Measurements from ENCODE around the gene BICD1. TPM values are rescaled to one million over a fixed set of nuclear protein-coding genes. Genes with fewer than 3 reads are reported as not detected.
A peak's percentile ranks its signal among the peaks of the same experiment; 100 is the strongest.

Gene BICD1
- total and polyA plus RNA-seq, 8 donors: 13.6 to 21.2 (median 19.6) TPM

DNA sequence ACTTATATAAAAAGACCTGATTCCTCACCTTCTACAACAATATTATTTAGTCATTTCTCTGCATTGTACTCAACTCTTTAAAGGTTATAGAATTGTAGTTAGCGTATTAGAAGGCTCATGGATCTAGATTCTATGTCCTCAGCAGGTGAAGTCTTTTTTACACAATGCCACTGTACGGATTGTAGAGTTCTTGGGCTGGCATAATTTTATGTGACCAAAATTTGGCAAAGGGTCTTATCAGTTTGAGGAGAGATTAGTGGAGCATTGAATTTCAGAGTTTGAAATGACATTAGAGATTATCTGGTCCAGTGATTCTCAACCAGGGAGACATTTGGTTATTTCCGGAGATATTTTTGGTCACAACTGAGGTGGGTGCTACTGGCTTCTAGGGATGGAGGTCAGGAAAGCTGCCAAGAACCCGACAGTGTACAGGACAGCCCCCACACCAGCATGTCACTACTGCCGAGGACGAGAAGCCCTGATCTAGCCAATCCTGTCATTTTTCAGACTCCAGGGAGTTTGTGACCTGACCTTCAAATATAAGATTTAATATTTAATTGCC is 63.9 kb downstream of the BICD1 start:
- Histone ChIP-seq H3K4me1 (no peaks in the 10 kb centered on the region), H3K4me3 (no peak overlapping the region), H3K36me3 (no peaks in the 10 kb centered on the region), H3K27me3 (no peaks in the 10 kb centered on the region), H3K27ac (no peak overlapping the region), H3K9me3 (peaks cover 0 to 8% of the 10 kb centered on the region in 2 donors)
- no peak for DNase-seq
- intact Hi-C loops (cut with DNase I): no loop called here
- TF ChIP-seq, protein P1, sequence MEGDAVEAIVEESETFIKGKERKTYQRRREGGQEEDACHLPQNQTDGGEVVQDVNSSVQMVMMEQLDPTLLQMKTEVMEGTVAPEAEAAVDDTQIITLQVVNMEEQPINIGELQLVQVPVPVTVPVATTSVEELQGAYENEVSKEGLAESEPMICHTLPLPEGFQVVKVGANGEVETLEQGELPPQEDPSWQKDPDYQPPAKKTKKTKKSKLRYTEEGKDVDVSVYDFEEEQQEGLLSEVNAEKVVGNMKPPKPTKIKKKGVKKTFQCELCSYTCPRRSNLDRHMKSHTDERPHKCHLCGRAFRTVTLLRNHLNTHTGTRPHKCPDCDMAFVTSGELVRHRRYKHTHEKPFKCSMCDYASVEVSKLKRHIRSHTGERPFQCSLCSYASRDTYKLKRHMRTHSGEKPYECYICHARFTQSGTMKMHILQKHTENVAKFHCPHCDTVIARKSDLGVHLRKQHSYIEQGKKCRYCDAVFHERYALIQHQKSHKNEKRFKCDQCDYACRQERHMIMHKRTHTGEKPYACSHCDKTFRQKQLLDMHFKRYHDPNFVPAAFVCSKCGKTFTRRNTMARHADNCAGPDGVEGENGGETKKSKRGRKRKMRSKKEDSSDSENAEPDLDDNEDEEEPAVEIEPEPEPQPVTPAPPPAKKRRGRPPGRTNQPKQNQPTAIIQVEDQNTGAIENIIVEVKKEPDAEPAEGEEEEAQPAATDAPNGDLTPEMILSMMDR (IDR thresholded peaks at IDR 0.05): no peak
- ATAC-seq: no peak

DNA sequence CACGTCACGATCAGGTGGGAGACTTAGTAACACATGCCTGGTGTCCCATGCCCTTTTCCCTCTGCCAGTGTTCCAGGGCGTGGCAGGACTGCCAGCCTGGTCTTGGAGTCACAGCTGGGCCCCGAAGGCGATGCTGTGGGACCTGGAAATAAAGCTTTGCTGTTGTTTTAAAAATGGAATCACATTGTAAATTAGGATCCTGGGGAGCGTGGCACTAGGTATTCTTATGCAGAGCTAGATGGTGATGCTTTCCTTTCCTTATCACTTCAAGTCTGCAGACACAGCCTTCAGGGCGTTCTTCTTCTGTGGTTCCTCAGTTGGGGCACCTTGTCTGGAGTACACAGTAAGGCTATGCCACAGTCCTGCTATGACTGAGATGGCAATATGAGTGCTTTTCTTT is 64.6 kb downstream of the BICD1 start:
- Histone ChIP-seq H3K36me3 (no peaks in the 10 kb centered on the region), H3K27me3 (no peaks in the 10 kb centered on the region), H3K4me3 (no peak overlapping the region), H3K4me1 (no peaks in the 10 kb centered on the region), H3K27ac (no peak overlapping the region), H3K9me3 (peaks cover 0 to 6% of the 10 kb centered on the region in 2 donors)
- DNase-seq (no peak), ATAC-seq (no peak)
- intact Hi-C loops (cut with DNase I): no loop called here
- TF ChIP-seq, protein P1 (IDR thresholded peaks at IDR 0.05): no peak

DNA sequence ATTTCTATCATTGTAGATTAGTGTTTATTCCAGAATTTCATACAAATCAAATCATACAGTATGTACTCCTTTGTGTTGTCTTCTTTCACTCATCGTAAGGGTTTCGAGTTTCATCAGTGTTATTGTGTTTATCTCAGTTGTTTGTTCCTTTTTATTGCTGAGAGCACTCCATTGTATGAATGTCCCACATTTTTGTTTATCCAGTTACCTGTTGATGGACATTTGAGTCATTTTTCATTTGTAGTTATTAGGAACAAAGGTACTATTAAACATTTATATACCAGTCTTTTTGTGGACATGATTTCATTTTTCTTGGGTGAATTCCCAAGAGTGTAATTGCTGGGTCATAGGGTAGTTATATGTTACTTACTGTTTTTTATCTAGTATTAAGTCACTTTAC is 70.0 kb downstream of the BICD1 start:
- no peaks in the 10 kb centered on the region for H3K4me1 ChIP-seq
- intact Hi-C loops (cut with DNase I): no loop called here
- H3K27ac ChIP-seq: no peak overlapping the region
- H3K27me3 ChIP-seq: no peaks in the 10 kb centered on the region
- TF ChIP-seq, protein P1 (IDR thresholded peaks at IDR 0.05): no peak
- ATAC-seq (no peak), DNase-seq (no peak)
- H3K36me3 ChIP-seq: no peaks in the 10 kb centered on the region
- no peak overlapping the region for H3K4me3 ChIP-seq
- no peaks in the 10 kb centered on the region for H3K9me3 ChIP-seq

DNA sequence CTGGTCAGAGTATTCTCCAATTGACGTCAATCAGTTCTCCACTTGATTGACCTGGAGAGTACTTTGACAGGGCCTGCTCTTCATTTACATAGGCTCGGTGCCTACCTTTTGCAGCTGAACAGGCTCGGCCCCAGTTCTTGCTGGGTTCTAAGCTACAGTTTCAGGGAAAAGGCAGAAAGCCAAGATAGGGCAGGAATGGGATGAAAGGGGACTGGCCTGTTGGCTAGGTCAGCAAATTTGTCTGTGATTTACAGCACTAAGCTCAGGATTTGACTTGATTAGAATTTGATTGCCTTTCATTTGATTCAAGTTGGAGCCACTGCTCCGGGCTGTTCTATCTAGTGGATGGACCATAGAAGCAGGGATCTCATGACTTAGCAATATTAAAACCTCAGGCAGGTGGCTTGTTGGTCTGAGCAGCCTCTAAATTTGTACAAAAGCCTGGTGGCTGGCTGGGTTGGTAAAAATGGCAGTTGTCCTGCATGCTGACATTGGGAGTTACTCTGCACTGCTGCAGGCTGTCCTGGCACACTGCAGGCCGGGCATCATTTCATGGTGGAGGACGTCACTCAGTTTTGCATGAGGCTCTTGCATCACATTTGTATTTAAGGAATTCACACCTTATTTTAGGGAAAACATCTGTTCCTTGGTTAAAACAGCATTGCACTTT is 71.8 kb downstream of the BICD1 start:
- Histone ChIP-seq H3K4me1 (no peaks in the 10 kb centered on the region), H3K27me3 (no peaks in the 10 kb centered on the region), H3K36me3 (no peaks in the 10 kb centered on the region), H3K27ac (no peak overlapping the region), H3K9me3 (no peaks in the 10 kb centered on the region), H3K4me3 (no peak overlapping the region)
- ATAC-seq (peak; percentile 79), DNase-seq (no peak)
- intact Hi-C loops (cut with DNase I): no loop called here
- TF ChIP-seq, protein P1 (IDR thresholded peaks at IDR 0.05): no peak

DNA sequence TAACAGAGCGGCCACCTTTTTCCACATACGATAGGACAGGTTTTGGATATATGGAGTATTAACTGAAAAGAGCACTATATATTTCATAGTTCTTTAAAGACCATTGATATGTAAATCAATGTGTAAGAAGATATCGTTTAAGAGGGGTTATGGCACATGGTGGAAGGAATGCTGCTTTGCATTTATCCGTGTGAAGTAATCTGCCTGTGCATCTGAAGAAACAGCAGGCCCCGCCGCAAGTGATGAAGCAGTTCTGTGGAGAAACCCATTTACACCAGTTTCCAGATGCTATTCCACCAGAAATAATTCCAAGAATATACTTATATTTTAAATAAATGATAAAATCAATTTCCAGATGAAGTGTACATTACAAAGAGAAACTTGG is 72.4 kb downstream of the BICD1 start:
- DNase-seq (no peak), ATAC-seq (no peak)
- Histone ChIP-seq H3K9me3 (no peaks in the 10 kb centered on the region), H3K27ac (no peak overlapping the region), H3K4me1 (no peaks in the 10 kb centered on the region), H3K4me3 (no peak overlapping the region), H3K36me3 (no peaks in the 10 kb centered on the region), H3K27me3 (no peaks in the 10 kb centered on the region)
- intact Hi-C loops (cut with DNase I): no loop called here
- TF ChIP-seq, protein P1 (IDR thresholded peaks at IDR 0.05): no peak
